Activated naive CD4-positive, alpha-beta T cell treated with anti-CD3 and anti-CD28 coated beads for 36 hours (primary cell): ENCODE measurements around the gene HIRIP3. TPM values are rescaled to one million over a fixed set of nuclear protein-coding genes. Genes with fewer than 3 reads are reported as not detected.

ENCODE experiments used
- CTCF ChIA-PET: fragments of 350-600 bp; sonication (Branson Sonifier 250); formaldehyde crosslinking; loops from one replicate; lab custom pipeline; 2021; ENCODE audit warnings: antibody characterized with exemption; lab: Charles Lee
- DNase-seq: peaks from one replicate; pipeline ENCODE4 v3.0.0-alpha.2; 2020
- H3K27ac Mint-ChIP-seq: one replicate; pipeline ENCODE4 v1.8.0; 2021; ENCODE audit warnings: mild to moderate bottlenecking, mixed read lengths
- H3K27me3 Mint-ChIP-seq: one replicate; pipeline ENCODE4 v1.8.0; 2021; ENCODE audit warnings: low read depth, mixed read lengths
- H3K36me3 Mint-ChIP-seq: one replicate; pipeline ENCODE4 v1.8.0; 2021; ENCODE audit warnings: low read depth, mixed read lengths
- H3K4me1 Mint-ChIP-seq: one replicate; pipeline ENCODE4 v1.8.0; 2021; ENCODE audit warnings: low read depth, mixed read lengths
- H3K4me3 Mint-ChIP-seq: one replicate; pipeline ENCODE4 v1.8.0; 2021; ENCODE audit warnings: mild to moderate bottlenecking, moderate library complexity, mixed read lengths
- H3K9me3 Mint-ChIP-seq: one replicate; pipeline ENCODE4 v1.8.0; 2021; ENCODE audit warnings: mixed read lengths
- intact Hi-C: fragments of 100-400 bp; cut with micrococcal nuclease; formaldehyde crosslinking; loops from one replicate; pipeline ENCODE4 v1.15.1; 2023
- total RNA-seq, 2 experiments: library from RNA; stranded (reverse); gene quantifications; one replicate each; pipeline ENCODE4 v1.2.3, GENCODE V29; 2021

The HIRIP3 gene
- total RNA-seq, 2 experiments from 2014 or later = 40.8 to 43.9 TPM

DNA sequence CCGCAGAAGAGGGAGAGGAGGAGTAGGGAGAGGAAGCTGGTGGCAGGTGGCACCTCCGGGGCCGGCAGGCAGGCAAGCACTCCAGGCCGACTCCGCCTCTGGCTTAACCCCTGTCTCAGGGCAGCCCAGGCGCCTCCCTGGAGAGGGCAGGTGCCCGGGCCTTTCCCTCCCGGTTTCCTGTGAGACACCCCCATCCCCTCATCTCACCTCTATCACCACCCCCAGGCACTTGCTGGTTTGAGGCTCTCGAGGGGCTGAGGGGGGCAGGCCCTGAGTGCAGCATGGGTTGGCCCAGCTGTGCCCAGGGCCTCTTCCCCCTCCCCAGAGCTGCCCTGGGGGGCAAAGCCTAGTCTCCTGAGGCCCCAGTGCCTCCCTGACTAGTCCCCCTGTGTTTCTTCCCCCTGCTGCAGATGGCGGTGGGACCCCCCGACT lies 9.4 kb upstream of the HIRIP3 start:
- Mint-ChIP-seq H3K4me3 (no peak overlapping the region), H3K27me3 (peaks cover 6% of the 10 kb centered on the region), H3K9me3 (no peaks in the 10 kb centered on the region), H3K27ac (no peak overlapping the region), H3K4me1 (peaks cover 1% of the 10 kb centered on the region), H3K36me3 (peaks cover 10% of the 10 kb centered on the region)
- CTCF ChIA-PET = interaction anchor here (0.6 to 1.3 kb wide), 6 partner anchors 27 to 305 kb away, joined by 3 to 6 read pairs (median 3); partner anchors contain the start of genes KCTD13 and TLCD3B
- DNase-seq = no peak
- intact Hi-C loops = loop anchor here (1.0 to 5.0 kb wide), 2 partner anchors 33 to 142 kb away; partner anchors contain the start of genes CDIPT and TAOK2

DNA sequence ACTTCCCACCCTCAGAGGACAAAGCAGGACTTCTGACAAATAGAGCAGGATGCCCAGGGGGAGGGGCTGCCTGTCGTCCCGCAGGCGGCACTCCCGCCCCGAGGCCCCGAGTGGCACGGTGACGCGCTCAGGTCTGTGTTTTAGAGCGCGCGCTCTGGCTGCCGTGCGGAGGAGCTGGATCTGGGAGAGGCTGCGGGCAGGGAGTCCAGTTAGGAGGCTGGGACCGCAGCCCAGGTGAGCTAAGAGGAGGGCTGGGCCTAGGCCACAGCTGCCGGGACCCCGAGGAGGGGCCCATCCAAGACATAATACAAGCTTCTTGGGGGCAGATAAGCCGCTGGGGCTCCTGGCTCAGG lies 9.0 kb upstream of the HIRIP3 start:
- CTCF ChIA-PET = interaction anchor here (0.6 to 1.3 kb wide), 5 partner anchors 27 to 305 kb away, joined by 3 to 6 read pairs (median 3); partner anchors contain the start of gene TLCD3B
- no peaks in the 10 kb centered on the region for H3K9me3 Mint-ChIP-seq
- no peak for DNase-seq
- peaks cover 3% of the 10 kb centered on the region for H3K27me3 Mint-ChIP-seq
- no peak overlapping the region for H3K27ac Mint-ChIP-seq
- intact Hi-C loops = no loop called here
- H3K4me1 Mint-ChIP-seq = peaks cover 4% of the 10 kb centered on the region
- H3K4me3 Mint-ChIP-seq = no peak overlapping the region
- peaks cover 13% of the 10 kb centered on the region for H3K36me3 Mint-ChIP-seq

DNA sequence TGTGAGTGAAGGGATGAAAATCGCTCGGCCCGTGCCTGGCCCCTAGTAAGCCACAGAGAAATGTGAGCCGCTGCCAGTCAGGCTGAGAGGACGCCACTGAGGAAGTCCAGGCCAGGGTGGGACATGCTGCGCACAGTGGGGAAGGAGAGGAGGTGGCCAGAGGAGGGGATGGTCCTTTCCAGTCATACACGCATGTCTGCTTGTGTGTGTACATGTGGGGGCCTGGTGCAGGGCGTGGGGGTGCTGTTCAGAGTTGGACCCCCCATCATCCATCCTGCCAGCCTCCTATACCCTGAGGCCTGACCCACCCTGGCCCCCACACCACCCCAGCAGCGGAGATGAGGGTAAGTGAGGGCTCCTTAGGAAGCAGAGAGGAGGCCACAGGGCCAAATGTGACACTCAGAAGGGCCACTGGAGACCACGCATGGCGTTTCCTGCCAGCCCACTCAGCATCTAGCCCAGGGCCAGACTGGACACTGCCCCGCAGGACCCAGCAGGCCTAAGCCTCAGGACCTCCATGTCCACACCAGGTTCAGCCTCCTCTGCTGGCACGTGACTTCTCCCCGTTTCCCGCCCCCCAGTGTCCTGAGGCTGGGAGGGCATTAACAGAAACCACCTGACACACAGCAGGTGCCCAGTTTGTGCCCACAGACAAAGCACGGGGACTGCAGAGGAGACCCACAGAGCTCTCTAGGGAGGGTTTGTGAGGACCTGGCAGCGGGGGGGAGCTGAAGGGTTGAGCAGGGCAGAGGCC lies 8.4 kb upstream of the HIRIP3 start:
- Mint-ChIP-seq H3K27ac (no peak overlapping the region), H3K27me3 (no peaks in the 10 kb centered on the region), H3K9me3 (no peaks in the 10 kb centered on the region), H3K36me3 (peaks cover 13% of the 10 kb centered on the region), H3K4me3 (no peak overlapping the region), H3K4me1 (peaks cover 4% of the 10 kb centered on the region)
- DNase-seq = no peak
- CTCF ChIA-PET = interaction anchor here (0.6 to 1.3 kb wide), 4 partner anchors 28 to 304 kb away, joined by 3 to 6 read pairs (median 3); partner anchors contain the start of gene TLCD3B
- intact Hi-C loops = no loop called here

DNA sequence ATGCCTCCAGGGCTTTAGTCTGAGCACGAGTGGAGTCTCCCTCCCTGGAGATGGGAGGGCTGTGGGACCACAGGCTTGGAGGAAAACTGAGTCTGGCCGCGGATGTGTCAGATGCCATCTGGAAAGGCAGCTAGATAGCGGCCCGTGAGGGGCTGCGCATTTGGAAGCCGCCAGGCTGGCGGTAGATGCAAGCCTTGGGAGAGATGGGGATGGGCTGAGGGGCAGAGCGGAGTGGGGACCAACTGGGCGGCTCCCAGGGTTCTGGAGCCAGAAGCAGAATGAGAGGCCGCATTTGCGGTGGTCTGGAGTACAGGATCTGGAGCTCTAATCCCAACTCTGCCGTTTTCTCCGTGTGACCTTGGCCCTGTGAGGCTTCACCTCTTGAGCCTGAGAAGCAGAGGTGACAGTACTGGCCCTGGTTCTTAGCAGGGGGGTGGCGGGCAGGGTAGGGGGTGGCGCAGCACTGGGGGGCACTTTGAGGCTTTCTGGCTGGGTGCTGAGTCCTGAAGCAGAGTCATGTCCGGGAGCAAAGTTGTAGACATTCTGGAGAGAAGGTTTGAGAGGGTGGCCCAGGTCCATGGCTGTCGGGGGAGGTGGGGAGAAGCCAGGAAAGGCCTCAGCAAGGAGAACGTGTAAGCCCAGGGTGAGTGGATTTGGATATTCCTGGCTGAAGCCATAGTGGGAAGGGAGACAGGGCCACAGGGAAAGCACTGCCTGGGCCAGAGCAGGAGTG lies 7.4 kb upstream of the HIRIP3 start:
- H3K36me3 Mint-ChIP-seq = peaks cover 21% of the 10 kb centered on the region
- no peak overlapping the region for H3K4me3 Mint-ChIP-seq
- no peak overlapping the region for H3K27ac Mint-ChIP-seq
- peaks cover 11% of the 10 kb centered on the region for H3K4me1 Mint-ChIP-seq
- DNase-seq = no peak
- H3K9me3 Mint-ChIP-seq = no peaks in the 10 kb centered on the region
- no peaks in the 10 kb centered on the region for H3K27me3 Mint-ChIP-seq
- intact Hi-C loops = no loop called here
- CTCF ChIA-PET = no interaction called here

DNA sequence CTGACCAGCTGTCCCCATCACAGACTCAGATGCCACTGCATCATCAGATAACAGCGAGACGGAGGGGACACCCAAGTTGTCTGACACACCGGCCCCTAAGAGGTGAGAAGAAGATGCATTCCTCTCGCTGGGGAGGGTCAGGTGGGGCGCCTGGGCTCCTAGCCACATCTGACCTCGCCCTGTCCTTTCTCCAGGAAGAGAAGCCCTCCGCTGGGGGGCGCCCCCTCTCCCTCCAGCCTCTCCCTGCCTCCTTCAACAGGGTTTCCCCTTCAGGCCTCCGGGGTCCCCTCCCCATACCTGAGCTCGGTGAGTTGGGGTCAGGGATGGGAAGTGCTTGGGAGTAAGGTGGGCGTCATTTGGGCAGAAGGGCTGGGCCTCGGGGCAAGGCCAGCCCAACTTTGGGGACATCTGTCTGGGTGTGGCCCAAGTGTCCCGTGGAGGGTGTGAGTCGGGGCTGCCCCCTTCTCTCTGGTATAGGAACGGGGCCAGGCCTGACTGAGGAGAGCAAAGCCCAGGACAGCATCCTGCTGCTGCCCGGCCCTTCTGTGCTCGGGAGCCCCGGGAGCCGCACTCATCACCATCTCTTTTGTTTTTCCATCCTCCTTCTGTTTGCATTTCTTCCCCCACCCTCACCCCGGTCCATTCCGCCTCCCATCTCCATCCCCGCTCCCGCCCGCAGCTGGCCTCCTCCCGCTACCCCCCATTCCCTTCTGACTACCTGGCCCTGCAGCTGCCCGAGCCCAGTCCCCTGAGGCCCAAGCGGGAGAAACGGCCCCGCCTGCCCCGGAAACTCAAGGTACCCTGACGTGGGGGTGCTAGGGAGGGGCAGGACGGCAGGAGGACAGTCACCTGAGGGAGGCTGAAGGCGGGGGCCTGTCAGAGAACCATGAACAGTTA lies 5.6 kb upstream of the HIRIP3 start:
- peaks cover 28% of the 10 kb centered on the region for H3K36me3 Mint-ChIP-seq
- CTCF ChIA-PET = interaction anchor here (0.6 kb wide), 1 partner anchor 262 kb away, joined by 3 read pairs; no protein-coding TSS in a partner anchor
- H3K27ac Mint-ChIP-seq = no peak overlapping the region

DNA sequence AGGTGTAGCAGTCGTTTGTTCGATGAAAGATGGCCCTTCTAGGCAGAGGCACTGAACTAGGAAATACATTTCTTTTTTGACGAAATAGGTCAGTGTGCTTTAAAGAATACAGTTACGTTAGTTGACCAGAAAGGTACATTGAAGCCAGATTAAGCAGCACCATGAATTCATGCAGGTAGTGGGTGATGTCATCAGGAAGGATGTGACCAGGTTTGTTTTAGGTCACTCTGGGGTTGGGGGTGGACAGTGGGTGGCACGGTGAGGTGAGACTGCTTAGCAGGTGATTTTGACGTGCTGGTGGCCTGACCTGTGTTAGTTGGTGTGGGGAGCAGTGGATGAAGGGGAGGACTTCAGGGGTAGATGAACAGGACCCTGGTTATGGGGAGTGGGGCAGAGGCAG lies 4.2 kb upstream of the HIRIP3 start:
- Mint-ChIP-seq H3K4me1 (peaks cover 24% of the 10 kb centered on the region), H3K27ac (no peak overlapping the region), H3K4me3 (no peak overlapping the region), H3K36me3 (peaks cover 34% of the 10 kb centered on the region), H3K27me3 (no peaks in the 10 kb centered on the region), H3K9me3 (no peaks in the 10 kb centered on the region)
- intact Hi-C loops = no loop called here
- CTCF ChIA-PET = no interaction called here
- DNase-seq = no peak

More for the DNA sequence above, 5.6 kb upstream of the HIRIP3 start:
- intact Hi-C loops = no loop called here
- no peak for DNase-seq
- Mint-ChIP-seq H3K4me3 (no peak overlapping the region), H3K4me1 (peaks cover 17% of the 10 kb centered on the region), H3K27me3 (no peaks in the 10 kb centered on the region), H3K9me3 (no peaks in the 10 kb centered on the region)

DNA sequence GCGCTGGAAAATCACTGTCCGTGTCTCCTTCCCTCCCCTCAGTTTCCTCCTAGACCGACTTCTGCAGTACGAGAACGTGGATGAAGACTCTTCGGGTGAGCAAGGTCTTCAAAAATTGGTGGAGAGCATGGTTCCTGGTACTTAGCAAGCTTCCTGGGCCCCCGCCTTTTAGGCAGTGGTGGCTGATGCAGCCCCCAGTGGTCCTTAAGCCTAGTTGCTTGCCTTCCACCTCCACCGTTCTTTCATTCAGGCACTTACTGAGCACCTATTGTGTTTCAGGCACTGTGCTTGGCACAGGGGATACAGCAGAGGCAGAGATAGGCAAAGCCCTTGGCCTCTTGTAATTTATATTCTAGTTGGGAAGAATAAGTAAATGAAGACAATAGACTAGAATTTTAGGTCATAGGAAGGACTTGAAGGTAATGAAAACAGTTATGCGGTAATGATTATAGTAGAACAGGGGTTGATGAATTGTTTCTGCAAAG lies 1.4 kb upstream of the HIRIP3 start:
- intact Hi-C loops = no loop called here
- Mint-ChIP-seq H3K27ac (peak overlapping the region; percentile 98), H3K27me3 (no peaks in the 10 kb centered on the region), H3K36me3 (peaks cover 38% of the 10 kb centered on the region), H3K4me1 (peaks cover 32% of the 10 kb centered on the region), H3K9me3 (no peaks in the 10 kb centered on the region), H3K4me3 (peak overlapping the region; percentile 98)
- CTCF ChIA-PET = interaction anchor here (0.6 to 1.2 kb wide), 3 partner anchors 78 to 298 kb away, joined by 3 read pairs; no protein-coding TSS in a partner anchor
- DNase-seq = no peak

DNA sequence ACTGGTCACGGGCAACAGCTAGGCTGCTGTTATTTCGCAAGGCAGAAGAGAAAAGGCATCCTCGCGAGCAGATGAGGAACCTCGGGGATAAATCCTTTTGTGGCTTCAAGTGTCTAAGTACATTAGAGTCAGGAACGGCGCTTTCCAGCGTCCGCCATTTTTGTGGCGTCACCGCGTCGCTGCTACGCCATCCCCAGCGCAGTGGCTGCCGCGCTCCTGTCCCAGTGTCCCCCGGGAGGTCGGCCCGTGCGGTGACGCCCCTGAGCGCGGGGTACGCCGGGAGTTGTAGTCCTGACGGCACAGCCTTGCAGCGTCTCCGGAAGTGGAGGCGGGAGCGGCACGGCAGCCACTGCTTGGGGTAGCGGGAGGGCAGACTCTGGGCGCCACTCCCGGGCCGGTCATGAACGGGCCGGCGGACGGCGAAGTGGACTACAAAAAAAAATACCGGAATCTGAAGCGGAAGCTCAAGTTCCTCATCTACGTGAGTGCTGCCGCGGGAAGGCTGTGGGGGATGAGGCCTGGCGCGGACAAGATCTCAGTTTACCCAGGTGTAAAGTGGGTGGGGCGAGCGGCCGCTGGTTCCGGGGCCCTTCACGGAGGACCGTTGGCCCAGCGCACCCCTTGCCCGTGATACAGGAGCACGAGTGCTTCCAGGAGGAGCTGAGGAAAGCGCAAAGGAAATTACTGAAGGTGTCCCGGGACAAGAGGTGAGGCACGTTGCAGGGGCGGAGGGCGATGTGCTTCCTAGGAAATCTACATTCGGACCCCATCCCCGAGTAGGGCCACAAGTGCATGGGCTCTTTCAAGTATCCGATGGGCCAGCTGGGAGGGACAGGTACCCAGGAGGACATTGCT lies 721 bp upstream of the HIRIP3 start, which contains the start of gene INO80E:
Gene INO80E, plus strand, starts transcription at position 331 of the 855 bp plus-strand sequence. Its CDS starts 70 bp downstream, at position 401.
- Mint-ChIP-seq H3K4me1 (peaks cover 32% of the 10 kb centered on the region), H3K4me3 (peak within 1 kb of the TSS; percentile 98), H3K9me3 (no peaks in the 10 kb centered on the region), H3K27ac (peak within 1 kb of the TSS; percentile 98), H3K27me3 (no peaks in the 10 kb centered on the region), H3K36me3 (peaks cover 38% of the 10 kb centered on the region)
- DNase-seq = peak; percentile 100
- intact Hi-C loops = loop anchor here (1.0 kb wide), 5 partner anchors 23 to 191 kb away; partner anchors contain the start of genes ALDOA, CDIPT, KCTD13 and TAOK2
- CTCF ChIA-PET = interaction anchor here (1.2 kb wide), 2 partner anchors 294 to 297 kb away, joined by 3 read pairs; no protein-coding TSS in a partner anchor

DNA sequence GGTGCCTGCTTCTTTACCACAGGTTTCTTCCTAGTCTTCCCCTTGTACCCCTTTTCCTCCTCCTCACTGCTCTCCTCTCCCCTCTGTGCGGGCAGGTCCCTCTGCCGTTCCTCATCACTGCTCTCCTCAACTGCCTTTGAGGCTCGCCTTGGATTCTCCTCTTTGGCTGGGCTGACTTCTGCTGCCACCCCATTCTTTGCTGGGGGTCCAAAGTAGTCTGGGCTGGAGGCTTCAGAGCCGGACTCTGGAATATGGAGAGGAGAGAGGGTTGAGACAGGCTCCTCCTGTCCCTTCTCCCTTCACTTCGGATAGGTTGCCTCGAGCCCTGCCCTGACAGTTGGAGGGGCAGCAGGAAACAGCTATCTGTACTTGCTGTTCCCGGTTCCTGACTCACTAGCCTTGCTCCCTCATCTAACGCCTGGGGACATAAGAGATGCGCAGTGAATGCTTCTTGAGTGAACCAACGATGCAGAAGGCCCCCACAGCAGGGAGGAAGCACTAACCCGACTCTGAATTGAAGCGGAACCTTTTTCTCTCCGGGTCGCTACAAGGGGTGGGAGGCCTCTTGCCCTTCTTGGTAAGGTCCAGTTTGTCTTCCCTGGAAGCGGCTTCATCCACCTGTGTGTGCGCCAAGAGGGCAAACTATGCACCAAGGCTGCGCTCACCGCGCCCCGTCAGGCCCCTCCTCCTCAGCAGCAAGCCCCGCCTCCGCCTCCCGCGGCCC lies 655 bp downstream of the HIRIP3 start:
- intact Hi-C loops = loop anchor here (1.0 kb wide), 5 partner anchors 21 to 189 kb away; partner anchors contain the start of genes ALDOA, CDIPT, KCTD13 and TAOK2
- Mint-ChIP-seq H3K27me3 (no peaks in the 10 kb centered on the region), H3K4me1 (peaks cover 30% of the 10 kb centered on the region), H3K36me3 (peaks cover 41% of the 10 kb centered on the region), H3K9me3 (no peaks in the 10 kb centered on the region), H3K27ac (peak overlapping the region; percentile 98), H3K4me3 (peak overlapping the region; percentile 98)
- peak; percentile 77 for DNase-seq
- CTCF ChIA-PET = no interaction called here

DNA sequence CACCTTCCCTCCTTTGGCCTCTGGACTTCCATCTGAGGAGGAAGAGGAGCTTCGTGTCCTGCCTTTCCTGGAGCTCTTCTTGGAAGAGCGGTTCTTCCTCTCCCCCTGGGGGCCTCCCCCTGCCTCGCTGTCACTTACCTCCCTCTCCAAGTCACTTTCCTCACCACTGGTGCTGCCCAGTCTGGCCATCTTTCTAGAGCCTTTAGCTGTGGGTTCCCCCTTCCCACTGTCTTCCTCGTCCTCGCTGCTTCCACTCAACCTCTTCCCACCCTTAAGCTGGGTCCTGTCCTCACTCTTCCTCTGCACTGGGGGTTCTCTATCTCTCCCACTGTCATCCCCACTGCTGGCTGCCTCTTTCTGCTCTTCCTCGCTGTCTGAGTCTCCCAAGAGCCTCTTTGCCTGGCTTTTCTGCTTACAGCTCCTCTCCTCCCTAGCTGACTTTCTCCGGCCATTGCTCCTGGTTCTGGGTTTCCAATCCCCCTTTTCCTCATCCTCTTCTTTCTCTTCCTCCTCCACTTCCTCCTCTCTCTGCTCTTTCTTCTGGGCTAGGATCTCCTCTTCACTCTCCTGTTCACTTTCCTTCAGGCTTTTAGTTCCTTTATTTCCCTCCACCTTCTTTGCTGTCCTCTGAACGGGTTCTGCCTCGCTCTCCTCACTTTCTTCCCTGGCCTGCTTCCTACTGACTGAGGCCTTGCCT lies 1.4 kb downstream of the HIRIP3 start:
- peak overlapping the region; percentile 98 for H3K27ac Mint-ChIP-seq
- H3K27me3 Mint-ChIP-seq = no peaks in the 10 kb centered on the region
- CTCF ChIA-PET = interaction anchor here (1.3 to 2.1 kb wide), 2 partner anchors 12 to 38 kb away, joined by 5 read pairs; no protein-coding TSS in a partner anchor
- H3K4me1 Mint-ChIP-seq = peaks cover 28% of the 10 kb centered on the region
- H3K36me3 Mint-ChIP-seq = peaks cover 39% of the 10 kb centered on the region
- peak overlapping the region; percentile 98 for H3K4me3 Mint-ChIP-seq
- no peak for DNase-seq
- H3K9me3 Mint-ChIP-seq = no peaks in the 10 kb centered on the region
- intact Hi-C loops = no loop called here
